Hepatocyte (in vitro differentiated cells): ENCODE data around the gene COASY. TPM values are rescaled to one million over a fixed set of nuclear protein-coding genes. Genes with fewer than 3 reads are reported as not detected.

ENCODE experiments used
- DNase-seq: peaks from one replicate; pipeline ENCODE4 v3.0.0-alpha.2; 2016; ENCODE audit warnings: low spot score
- H2AFZ ChIP-seq: fragments of 200-600 bp; sonication (generic); 2 replicates; pipeline ENCODE4 v1.6.0; 2016; ENCODE audit warnings: antibody characterized with exemption, mild to moderate bottlenecking
- H3K27ac ChIP-seq: fragments of 200-600 bp; sonication (generic); 2 replicates; pipeline ENCODE4 v1.5.1; 2016; ENCODE audit warnings: mild to moderate bottlenecking
- H3K27me3 ChIP-seq: fragments of 200-600 bp; sonication (generic); 2 replicates; pipeline ENCODE4 v1.6.1; 2016
- H3K36me3 ChIP-seq: fragments of 200-600 bp; sonication (generic); replicated peaks from 2 replicates; pipeline ENCODE4 v1.5.1; 2016; ENCODE audit warnings: low read depth; ENCODE audit not compliant: insufficient read depth
- H3K4me1 ChIP-seq: fragments of 200-600 bp; sonication (generic); 2 replicates; pipeline ENCODE4 v1.5.1; 2016; ENCODE audit warnings: mild to moderate bottlenecking, moderate library complexity; ENCODE audit not compliant: insufficient read depth
- H3K4me2 ChIP-seq: fragments of 200-600 bp; sonication (generic); 2 replicates; pipeline ENCODE4 v1.6.0; 2016
- H3K4me3 ChIP-seq: fragments of 200-600 bp; sonication (generic); 2 replicates; pipeline ENCODE4 v1.5.1; 2016; ENCODE audit warnings: mild to moderate bottlenecking
- H3K79me2 ChIP-seq: fragments of 200-600 bp; sonication (generic); 2 replicates; pipeline ENCODE4 v1.6.0; 2017; ENCODE audit warnings: mild to moderate bottlenecking
- H3K9me2 ChIP-seq: fragments of 200-600 bp; sonication (generic); replicated peaks from 2 replicates; pipeline ENCODE4 v1.6.0; 2017; ENCODE audit warnings: mild to moderate bottlenecking; ENCODE audit not compliant: insufficient read depth
- H3K9me3 ChIP-seq: fragments of 200-600 bp; sonication (generic); 2 replicates; pipeline ENCODE4 v1.5.1; 2016; ENCODE audit warnings: low read depth, mild to moderate bottlenecking
- H4K20me1 ChIP-seq: fragments of 200-600 bp; sonication (generic); 2 replicates; pipeline ENCODE4 v1.6.0; 2016; ENCODE audit warnings: mild to moderate bottlenecking; ENCODE audit not compliant: insufficient read depth, poor library complexity, severe bottlenecking
- CTCF ChIP-seq: fragments of 200-600 bp; sonication (generic); IDR thresholded peaks from 2 replicates; pipeline ENCODE4 v1.5.1; 2016; ENCODE audit warnings: antibody characterized with exemption, mild to moderate bottlenecking; ENCODE audit not compliant: poor library complexity
- EZH2 ChIP-seq: fragments of 200-600 bp; sonication (generic); IDR thresholded peaks from 2 replicates; pipeline ENCODE4 v1.6.1; 2016; ENCODE audit warnings: antibody characterized with exemption, mild to moderate bottlenecking, borderline replicate concordance
- EZH2phosphoT487 ChIP-seq: fragments of 200-600 bp; sonication (generic); IDR thresholded peaks from one replicate; pipeline ENCODE4 v1.6.1; 2018; ENCODE audit warnings: antibody characterized with exemption, mild to moderate bottlenecking, low read depth, moderate library complexity; ENCODE audit not compliant: unreplicated experiment, severe bottlenecking
- WGBS: methylation state at CpG from one replicate; pipeline ENCODE4 v1.1.6; 2016; ENCODE audit warnings: low lambda C conversion rate; ENCODE audit errors: missing lambda C conversion rate; 5-methylcytosine and 5-hydroxymethylcytosine counted together
- polyA plus RNA-seq: library from polyadenylated mRNA; unstranded; fragments of >200 nt; fragmentation: Nextera tagmentation; extraction: Ambion mirVana; gene quantifications from 2 replicates; pipeline ENCODE4 v1.2.1, GENCODE V29; 2016
- total RNA-seq: library from RNA; depleted of rRNA; stranded (reverse); fragments of >200 nt; gene quantifications from 2 replicates; pipeline ENCODE4 v1.2.3, GENCODE V29; 2014

COASY gene
- total and polyA plus RNA-seq, 2 experiments from 2014 or later = 33.9 to 91.6 TPM

- no peak overlapping the region for H3K4me2 ChIP-seq
Measured at GRCh38 chr17:42529061-42529460, 32.9 kb upstream of the COASY start.

GRCh38 chr17:42530952-42531454 is 30.9 kb upstream of the COASY start:
- H4K20me1 ChIP-seq = no peaks in the 10 kb centered on the region
- no peaks in the 10 kb centered on the region for H3K9me2 ChIP-seq
- no peaks in the 10 kb centered on the region for H3K9me3 ChIP-seq
- H3K79me2 ChIP-seq = peaks cover 7% of the 10 kb centered on the region
- H3K4me2 ChIP-seq = peak overlapping the region; percentile 79
- H3K27ac ChIP-seq = peak overlapping the region; percentile 54
- H3K27me3 ChIP-seq = no peaks in the 10 kb centered on the region
- no peak for DNase-seq
- H3K4me3 ChIP-seq = no peak overlapping the region
- H3K4me1 ChIP-seq = peaks cover 30% of the 10 kb centered on the region
- TF ChIP-seq CTCF (no peak), EZH2phosphoT487 (no peak), EZH2 (no peak)
- 70% methylated on average over 2 of the region's 2 CpGs for WGBS
- H2AFZ ChIP-seq = no peak overlapping the region
- H3K36me3 ChIP-seq = no peaks in the 10 kb centered on the region

More at GRCh38 chr17:42529061-42529460, 32.9 kb upstream of the COASY start:
- Histone ChIP-seq H3K27me3 (no peaks in the 10 kb centered on the region), H3K79me2 (peaks cover 3% of the 10 kb centered on the region), H3K4me3 (no peak overlapping the region), H3K4me1 (peaks cover 24% of the 10 kb centered on the region), H3K27ac (no peak overlapping the region), H3K9me2 (no peaks in the 10 kb centered on the region), H4K20me1 (no peaks in the 10 kb centered on the region), H3K9me3 (no peaks in the 10 kb centered on the region), H3K36me3 (no peaks in the 10 kb centered on the region), H2AFZ (no peak overlapping the region)
- whole genome bisulfite sequencing = 59% methylated on average over 3 of the region's 3 CpGs
- no peak for DNase-seq
- TF ChIP-seq EZH2phosphoT487 (no peak), EZH2 (no peak), CTCF (no peak)

GRCh38 chr17:42531455-42532354 is 30.2 kb upstream of the COASY start:
- no peaks in the 10 kb centered on the region for H4K20me1 ChIP-seq
- H3K4me3 ChIP-seq = peak overlapping the region; percentile 30
- WGBS = 7% methylated on average over 60 of the region's 60 CpGs
- peak; percentile 86 for DNase-seq
- H3K27ac ChIP-seq = peak overlapping the region; percentile 83
- no peak overlapping the region for H2AFZ ChIP-seq
- no peaks in the 10 kb centered on the region for H3K36me3 ChIP-seq
- no peak for TF ChIP-seq EZH2
- TF ChIP-seq EZH2phosphoT487 = no peak
- peak; percentile 39 for TF ChIP-seq CTCF
- no peaks in the 10 kb centered on the region for H3K9me3 ChIP-seq
- peaks cover 9% of the 10 kb centered on the region for H3K79me2 ChIP-seq
- no peaks in the 10 kb centered on the region for H3K9me2 ChIP-seq
- peak overlapping the region; percentile 79 for H3K4me2 ChIP-seq
- H3K27me3 ChIP-seq = no peaks in the 10 kb centered on the region
- peaks cover 30% of the 10 kb centered on the region for H3K4me1 ChIP-seq
